Measurements from ENCODE around the gene DRC3.
"Not testable (repeated sequence)": the region's sequence is repeated elsewhere in the genome, so short reads cannot be mapped to it uniquely, and the experiment has no call there.

DRC3 gene

DNA sequence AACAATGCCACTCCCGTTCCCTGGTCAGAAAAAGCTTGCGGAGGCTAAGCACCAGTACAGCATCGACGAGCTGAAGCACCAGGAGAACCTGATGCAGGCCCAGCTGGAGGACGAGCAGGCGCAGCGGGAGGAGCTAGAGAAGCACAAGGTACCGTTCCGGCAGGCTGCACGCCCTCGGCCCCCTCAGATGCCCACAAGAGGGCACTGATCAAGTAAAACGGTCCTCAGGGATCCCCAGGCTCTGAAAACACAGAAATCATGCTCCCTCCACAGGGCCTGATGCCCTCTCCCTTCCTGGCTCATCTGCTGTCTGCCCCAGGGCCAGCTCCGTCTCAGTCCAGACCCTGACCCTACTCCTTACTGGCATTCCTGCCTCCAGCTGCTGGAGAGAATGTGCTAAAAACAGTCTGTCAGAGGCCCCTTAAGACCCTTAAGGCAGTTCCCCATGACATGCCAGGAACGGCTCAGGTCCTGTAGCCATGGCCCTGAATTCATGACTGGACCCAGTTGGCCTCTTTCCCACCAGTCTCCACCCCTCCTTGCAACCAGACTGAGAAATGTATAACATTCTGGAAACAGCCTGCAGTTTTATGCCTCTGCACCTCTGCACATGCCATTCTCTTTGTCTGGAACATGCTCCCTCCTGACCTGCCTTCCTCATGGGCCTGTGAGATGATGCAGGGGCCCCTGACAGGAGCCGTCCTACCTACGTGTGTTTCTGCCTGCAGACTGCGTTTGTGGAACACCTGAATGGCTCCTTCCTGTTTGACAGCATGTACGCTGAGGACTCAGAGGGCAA, 21.8 kb downstream of the DRC3 start:
- TF ChIP-seq ZC3H10 (CRISPR knock-in tag; IDR thresholded peaks at IDR 0.05) (no peak), OSR1 (CRISPR knock-in tag; IDR thresholded peaks at IDR 0.05) (no peak), PPARA (CRISPR knock-in tag; IDR thresholded peaks at IDR 0.05; ENCODE audit: borderline replicate concordance) (no peak), PATZ1 (CRISPR knock-in tag; IDR thresholded peaks at IDR 0.05; ENCODE audit: borderline replicate concordance) (no peak), TOX (CRISPR knock-in tag; IDR thresholded peaks at IDR 0.05; ENCODE audit: borderline replicate concordance) (no peak), ZNF70 (CRISPR knock-in tag; IDR thresholded peaks at IDR 0.05) (no peak), BACH2 (CRISPR knock-in tag; IDR thresholded peaks at IDR 0.05; ENCODE audit: borderline replicate concordance) (no peak), ZNF8 (CRISPR knock-in tag; IDR thresholded peaks at IDR 0.05) (no peak), ISL1 (CRISPR knock-in tag; IDR thresholded peaks at IDR 0.05) (no peak)
- ATAC-seq = peak; percentile 78

- not testable (repeated sequence) for ATAC-seq
These were observed 23.2 kb downstream of the DRC3 start for GRCh38 chr17:17995887-17996286.

GRCh38 chr17:17998934-17999333, 26.3 kb downstream of the DRC3 start:
- ATAC-seq = no peak
- TF ChIP-seq PPARA (CRISPR knock-in tag; IDR thresholded peaks at IDR 0.05; ENCODE audit: borderline replicate concordance) = no peak
- TF ChIP-seq, protein P1, sequence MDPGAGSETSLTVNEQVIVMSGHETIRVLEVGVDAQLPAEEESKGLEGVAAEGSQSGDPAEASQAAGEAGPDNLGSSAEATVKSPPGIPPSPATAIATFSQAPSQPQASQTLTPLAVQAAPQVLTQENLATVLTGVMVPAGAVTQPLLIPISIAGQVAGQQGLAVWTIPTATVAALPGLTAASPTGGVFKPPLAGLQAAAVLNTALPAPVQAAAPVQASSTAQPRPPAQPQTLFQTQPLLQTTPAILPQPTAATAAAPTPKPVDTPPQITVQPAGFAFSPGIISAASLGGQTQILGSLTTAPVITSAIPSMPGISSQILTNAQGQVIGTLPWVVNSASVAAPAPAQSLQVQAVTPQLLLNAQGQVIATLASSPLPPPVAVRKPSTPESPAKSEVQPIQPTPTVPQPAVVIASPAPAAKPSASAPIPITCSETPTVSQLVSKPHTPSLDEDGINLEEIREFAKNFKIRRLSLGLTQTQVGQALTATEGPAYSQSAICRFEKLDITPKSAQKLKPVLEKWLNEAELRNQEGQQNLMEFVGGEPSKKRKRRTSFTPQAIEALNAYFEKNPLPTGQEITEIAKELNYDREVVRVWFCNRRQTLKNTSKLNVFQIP (CRISPR knock-in tag; IDR thresholded peaks at IDR 0.05; ENCODE audit: borderline replicate concordance, low read depth) = no peak

DNA sequence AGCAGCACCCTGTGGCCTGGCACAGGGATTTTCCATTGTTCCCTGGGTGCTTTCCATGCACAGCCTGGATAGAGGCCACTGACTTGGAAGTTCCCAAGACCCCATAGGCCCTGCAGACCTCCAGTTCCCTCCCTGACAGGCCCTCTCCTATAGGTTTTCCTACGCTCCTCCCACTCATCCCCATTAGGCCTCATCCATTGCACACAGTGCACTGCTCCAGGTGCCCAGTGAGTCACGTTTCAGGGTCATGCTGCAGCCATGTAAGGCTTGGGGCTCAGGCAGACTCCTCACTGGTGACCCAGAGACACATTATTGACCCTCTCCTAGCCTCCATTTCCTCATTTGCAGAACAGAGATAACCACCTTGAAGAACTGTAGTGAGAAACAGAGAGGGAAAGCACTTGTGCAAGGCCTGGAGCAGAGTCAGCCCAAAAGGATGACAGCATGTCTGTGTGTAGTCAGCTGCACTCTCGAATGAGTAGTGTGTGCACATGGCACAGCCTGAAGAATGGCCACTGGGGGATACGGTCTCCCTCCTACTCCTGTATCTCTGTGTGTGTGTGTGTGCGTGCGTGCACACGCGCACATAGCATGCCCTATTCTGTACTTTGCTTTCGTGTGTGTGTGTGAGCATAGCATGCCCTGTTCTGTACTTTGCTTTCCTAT, 26.8 kb downstream of the DRC3 start:
- 0 out of 3 replicates have a peak, but pooled peaks have one; percentile 27 for ATAC-seq
- TF ChIP-seq, protein P1 (CRISPR knock-in tag; IDR thresholded peaks at IDR 0.05; ENCODE audit: borderline replicate concordance, low read depth) = no peak
- no peak for TF ChIP-seq SNAI2 (CRISPR knock-in tag; IDR thresholded peaks at IDR 0.05)
- no peak for TF ChIP-seq BACH2 (CRISPR knock-in tag; IDR thresholded peaks at IDR 0.05; ENCODE audit: borderline replicate concordance)
- no peak for TF ChIP-seq ZNF8 (CRISPR knock-in tag; IDR thresholded peaks at IDR 0.05)
- no peak for TF ChIP-seq OSR1 (CRISPR knock-in tag; IDR thresholded peaks at IDR 0.05)
- no peak for TF ChIP-seq ZNF565 (CRISPR knock-in tag; conservative IDR thresholded peaks at IDR 0.05; ENCODE audit: low read depth)
- TF ChIP-seq ZFP3 (CRISPR knock-in tag; IDR thresholded peaks at IDR 0.05) = no peak
- TF ChIP-seq ESRRG (CRISPR knock-in tag; IDR thresholded peaks at IDR 0.05) = no peak

DNA sequence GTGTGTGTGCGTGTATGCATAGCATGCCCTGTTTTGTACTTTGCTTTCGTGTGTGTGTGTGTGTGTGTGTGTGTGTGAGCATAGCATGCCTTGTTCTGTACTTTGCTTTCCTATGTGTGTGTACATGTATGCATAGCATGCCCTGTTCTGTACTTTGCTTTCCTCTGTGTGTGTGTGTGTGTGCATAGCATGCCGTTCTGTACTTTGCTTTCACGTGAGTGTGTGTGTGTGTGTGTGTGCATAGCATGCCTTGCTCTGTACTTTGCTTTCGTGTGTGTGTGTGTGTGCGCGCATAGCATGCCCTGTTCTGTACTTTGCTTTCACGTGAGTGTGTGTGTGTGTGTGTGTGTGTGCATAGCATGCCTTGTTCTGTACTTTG, 27.4 kb downstream of the DRC3 start:
- TF ChIP-seq ZNF565 (CRISPR knock-in tag; conservative IDR thresholded peaks at IDR 0.05; ENCODE audit: low read depth) (no peak), ZNF8 (CRISPR knock-in tag; IDR thresholded peaks at IDR 0.05) (no peak), ZC3H10 (CRISPR knock-in tag; IDR thresholded peaks at IDR 0.05) (no peak), OSR1 (CRISPR knock-in tag; IDR thresholded peaks at IDR 0.05) (no peak), PPARA (CRISPR knock-in tag; IDR thresholded peaks at IDR 0.05; ENCODE audit: borderline replicate concordance) (no peak), SNAI2 (CRISPR knock-in tag; IDR thresholded peaks at IDR 0.05) (no peak), TOX (CRISPR knock-in tag; IDR thresholded peaks at IDR 0.05; ENCODE audit: borderline replicate concordance) (no peak), ZNF70 (CRISPR knock-in tag; IDR thresholded peaks at IDR 0.05) (no peak), RARB (CRISPR knock-in tag; IDR thresholded peaks at IDR 0.05) (no peak), CREB5 (CRISPR knock-in tag; IDR thresholded peaks at IDR 0.05; ENCODE audit: low read depth) (no peak), PATZ1 (CRISPR knock-in tag; IDR thresholded peaks at IDR 0.05; ENCODE audit: borderline replicate concordance) (no peak), ISL1 (CRISPR knock-in tag; IDR thresholded peaks at IDR 0.05) (no peak), ZFP3 (CRISPR knock-in tag; IDR thresholded peaks at IDR 0.05) (no peak), ARNTL (CRISPR knock-in tag; IDR thresholded peaks at IDR 0.05; ENCODE audit: borderline replicate concordance, low read depth) (no peak), BACH2 (CRISPR knock-in tag; IDR thresholded peaks at IDR 0.05; ENCODE audit: borderline replicate concordance) (no peak)
- TF ChIP-seq, protein P2, sequence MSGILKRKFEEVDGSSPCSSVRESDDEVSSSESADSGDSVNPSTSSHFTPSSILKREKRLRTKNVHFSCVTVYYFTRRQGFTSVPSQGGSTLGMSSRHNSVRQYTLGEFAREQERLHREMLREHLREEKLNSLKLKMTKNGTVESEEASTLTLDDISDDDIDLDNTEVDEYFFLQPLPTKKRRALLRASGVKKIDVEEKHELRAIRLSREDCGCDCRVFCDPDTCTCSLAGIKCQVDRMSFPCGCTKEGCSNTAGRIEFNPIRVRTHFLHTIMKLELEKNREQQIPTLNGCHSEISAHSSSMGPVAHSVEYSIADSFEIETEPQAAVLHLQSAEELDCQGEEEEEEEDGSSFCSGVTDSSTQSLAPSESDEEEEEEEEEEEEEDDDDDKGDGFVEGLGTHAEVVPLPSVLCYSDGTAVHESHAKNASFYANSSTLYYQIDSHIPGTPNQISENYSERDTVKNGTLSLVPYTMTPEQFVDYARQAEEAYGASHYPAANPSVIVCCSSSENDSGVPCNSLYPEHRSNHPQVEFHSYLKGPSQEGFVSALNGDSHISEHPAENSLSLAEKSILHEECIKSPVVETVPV (CRISPR knock-in tag; IDR thresholded peaks at IDR 0.05) = no peak
- TF ChIP-seq, protein P1 (CRISPR knock-in tag; IDR thresholded peaks at IDR 0.05; ENCODE audit: borderline replicate concordance, low read depth) = no peak
- no peak for ATAC-seq

Data from SK-N-SH treated with all-trans-retinoic acid at 6 μM for 48 hours (cell line).